DMS53 treated with DMSO at 0.1 percent for 48 hours (cell line): ENCODE data around the gene TCF7.
A peak's percentile ranks its signal among the peaks of the same experiment; 100 is the strongest.

Experiments used
- DNase-seq: peaks from one replicate; lab custom pipeline; 2025; ENCODE audit not compliant: unreplicated experiment; lab: John Stamatoyannopoulos, UW

TCF7 gene

DNA sequence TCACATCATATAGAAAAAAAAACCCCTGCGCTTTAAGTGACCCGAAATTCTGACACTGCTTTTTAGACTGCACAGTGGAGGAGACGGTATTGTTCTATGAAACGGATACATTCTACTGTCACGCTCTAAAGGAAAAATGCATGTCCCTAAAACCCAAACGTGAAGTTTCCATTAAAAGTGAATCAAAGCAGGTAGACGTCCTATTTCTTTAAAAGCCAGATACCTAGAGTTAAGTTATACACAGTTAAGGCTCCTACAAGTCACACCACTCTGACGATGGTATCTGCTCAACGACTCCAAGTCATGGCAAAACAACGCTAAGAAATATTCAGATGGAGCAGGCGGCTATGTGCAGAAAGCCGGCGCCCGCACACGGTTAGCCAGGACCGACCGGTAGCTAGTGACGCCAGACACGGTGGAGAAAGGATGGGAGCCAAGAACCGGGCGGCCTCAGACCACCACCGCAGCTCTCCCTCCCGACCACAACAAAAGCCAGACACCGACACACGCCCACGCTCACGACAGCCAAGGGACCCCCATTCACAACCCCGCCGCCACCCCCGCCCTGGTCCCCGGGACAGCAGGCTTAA lies 61.5 kb downstream of the TCF7 start:
- no peak for DNase-seq

DNA sequence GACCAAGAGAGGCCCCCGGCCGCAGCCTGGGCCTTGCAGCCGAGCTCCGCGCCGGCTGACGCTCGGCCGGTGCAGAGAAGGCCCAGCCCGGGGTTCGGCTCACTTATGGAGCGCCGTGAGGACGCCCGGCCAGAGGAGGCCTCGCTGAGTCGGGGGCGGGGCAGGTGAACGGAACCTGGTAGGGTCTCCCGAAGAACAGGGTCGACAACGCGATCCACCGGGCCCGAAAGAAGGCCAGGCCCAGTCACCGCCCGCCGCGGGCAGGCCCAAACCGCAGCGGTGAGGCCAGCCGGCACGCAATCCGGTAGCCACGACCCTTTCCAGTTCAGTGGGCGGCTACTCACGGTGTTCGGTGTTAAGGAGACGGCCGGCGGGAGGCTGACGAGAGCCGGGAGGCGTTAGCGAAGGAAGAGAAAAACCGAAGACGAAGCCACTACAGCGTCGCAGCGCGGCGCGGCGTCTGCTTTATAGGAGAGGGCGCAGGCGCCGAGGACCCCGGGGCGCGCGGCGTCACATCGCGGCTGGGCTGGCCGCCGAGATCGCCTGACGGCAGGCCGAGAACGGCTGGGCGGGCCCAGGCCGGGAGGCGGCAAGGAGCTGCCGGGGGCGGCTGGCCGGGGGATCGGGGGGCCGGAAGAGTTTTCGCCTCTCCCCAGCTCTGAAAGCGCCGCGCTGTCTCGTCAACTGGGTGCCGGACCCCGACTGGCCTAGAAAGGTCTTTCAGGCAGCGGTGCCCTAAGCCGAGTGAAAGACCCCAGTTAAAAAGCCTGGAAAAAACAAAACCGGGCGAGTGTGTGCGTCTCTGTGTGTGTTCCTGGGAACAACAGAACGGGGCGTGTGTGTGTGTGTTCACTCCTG lies 62.3 kb downstream of the TCF7 start, which contains the start of gene SKP1:
SKP1 (minus strand) TSS at position 440 of the 858 bp plus-strand sequence. CDS start 2,928 bp downstream, outside the sequence.
- DNase-seq, result peak; percentile 83

DNA sequence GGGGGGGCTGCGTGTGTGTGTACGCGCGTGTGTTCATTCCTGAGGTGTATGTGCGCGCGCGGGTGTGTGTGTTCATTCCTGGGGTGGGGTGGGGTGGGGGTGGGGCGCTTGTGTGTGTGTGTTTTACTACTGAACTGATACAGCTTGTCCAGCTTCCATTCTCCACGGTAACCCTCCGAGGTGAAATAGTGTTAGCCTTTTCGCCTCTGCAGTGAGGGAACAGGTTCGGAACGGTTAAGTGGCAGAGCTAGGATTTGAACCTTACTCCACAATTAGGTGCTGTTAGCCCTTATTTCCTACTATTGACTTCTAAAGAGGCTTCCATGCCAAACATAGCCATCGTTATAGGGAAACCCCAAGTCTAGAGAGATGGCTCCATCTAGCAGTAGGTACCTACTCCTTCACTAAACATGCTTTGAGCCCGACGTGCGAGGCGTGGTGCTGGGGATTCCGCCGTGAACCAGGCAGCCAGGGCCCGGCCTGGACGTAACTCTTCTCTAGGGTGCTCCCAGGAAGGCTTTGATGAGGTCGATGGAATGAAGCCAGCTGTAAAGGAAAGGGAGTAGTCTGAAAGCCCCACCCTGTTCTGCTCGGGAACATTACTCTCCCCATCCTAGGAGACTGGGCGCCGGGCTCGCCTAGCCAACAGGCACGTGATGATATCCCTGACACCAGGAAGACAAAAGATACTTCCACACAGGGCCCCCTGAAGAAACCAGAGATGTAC lies 63.1 kb downstream of the TCF7 start:
- peak; percentile 37 for DNase-seq

DNA sequence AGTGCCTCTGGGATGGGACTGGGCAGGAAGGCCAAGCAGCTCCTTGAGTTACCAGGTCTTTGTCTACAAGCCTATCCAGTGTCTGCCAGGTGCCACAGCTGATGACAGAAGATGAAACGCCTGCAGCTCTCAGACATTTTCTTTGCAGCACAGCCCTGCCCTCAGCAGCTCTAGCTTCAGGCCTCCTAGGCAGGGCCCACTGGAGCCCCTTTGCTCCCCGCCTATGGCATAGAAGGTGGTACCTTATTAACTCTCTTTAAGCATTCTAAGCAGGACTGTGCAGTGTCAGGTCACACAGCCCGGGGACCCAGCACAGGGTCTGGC lies 63.6 kb downstream of the TCF7 start:
- DNase-seq, result no peak

DNA sequence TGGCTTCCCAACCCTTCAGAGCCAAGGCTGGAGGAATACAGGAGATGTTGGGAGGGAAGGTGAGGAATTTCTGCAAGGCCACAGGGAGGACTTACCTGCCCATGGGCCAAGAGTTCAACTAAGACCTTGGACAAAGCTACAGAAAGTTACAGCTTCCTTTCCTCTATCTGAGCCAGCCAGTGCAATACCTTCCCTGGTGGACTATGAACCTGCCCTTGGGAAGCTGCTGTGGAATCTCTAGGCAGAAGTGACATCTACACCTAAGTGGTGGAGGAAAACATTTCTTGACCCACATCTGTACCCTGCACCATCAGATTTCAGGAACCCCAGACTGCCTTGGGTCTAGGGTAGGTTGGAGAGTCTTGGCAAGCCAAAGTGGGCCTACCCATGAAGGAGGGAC lies 69.0 kb downstream of the TCF7 start:
- DNase-seq, result no peak

DNA sequence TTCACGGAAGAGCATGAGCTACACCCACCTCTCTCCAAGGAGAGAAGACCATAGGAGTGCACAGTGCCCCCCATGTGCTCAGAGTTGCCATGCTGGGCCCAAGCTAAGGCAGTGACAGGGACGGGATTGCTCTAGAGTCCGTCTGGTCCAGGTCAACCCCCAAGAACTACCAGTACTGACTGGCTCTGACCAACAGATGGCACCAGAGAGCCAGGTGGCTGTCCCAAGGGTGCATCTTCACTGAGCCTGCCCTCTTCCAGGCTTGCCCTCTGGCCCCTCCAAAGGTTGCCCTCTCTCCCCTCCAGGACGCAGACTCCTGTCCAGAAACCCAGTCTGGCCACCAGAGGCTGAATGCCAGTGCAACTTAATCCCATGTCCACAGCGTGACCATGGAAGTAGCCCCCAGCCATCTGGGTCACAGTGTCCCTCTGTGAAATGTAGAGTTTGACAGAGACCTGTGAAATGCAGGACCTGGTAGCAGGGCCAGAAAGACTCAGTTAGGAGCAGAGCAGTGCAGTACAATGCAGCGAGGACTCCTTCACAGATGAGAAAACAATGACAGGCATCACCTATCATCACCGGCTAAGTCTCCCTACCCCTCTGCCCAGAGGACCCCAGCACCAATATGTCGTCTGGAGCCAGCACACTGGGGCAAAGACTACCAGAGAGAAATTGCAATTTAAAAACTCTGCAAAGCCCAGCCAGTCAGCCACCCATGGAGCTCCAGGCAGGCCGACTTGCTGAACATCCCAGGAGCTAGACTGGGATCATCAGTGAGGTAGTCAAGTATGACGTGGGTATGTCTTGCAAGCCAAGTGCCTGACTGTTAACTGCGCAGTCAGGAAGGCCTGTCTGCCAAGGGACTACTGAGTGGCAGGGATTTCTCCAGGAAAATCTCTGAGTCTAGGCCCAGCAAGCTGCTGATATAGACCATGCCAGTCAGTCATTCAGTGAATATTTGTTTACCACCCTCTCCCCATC lies 70.0 kb downstream of the TCF7 start:
- DNase-seq, result peak; percentile 55

DNA sequence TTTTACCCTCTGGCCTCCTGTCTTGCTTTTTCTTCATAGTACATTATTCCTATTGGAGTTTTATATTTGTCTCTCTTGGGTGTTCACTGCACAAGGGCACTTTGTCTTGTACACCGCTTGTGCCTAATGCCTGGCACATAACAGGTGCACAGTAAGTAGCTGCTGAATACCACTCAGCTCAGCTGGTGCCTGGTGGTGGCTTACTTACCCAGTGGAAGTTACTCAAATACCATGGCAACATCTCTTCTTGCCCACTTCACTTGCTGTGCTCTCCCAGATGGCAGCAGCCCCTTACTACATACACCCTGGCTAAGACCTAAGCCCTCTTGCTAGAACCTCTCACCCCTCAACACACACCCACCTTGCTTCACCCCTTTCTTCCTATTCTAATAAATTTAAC lies 73.6 kb downstream of the TCF7 start:
- DNase-seq, result no peak

DNA sequence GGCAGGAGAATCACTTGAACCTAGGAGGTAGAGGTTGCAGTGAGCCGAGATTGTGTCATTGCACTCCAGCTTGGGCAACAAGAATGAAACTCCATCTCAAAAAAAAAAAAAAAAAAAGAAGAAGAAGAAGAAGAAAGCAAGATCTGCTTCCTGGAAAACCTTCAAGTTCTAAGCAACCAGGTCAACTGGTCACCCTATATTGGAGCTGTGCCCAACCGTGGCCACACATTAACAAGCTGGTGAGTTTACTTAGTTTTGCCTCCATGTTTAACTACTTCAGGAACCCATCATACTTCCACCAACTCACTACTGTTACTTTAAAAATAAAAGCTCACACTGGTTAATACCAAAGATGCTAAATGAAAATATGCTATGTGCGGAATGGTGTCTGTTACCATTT lies 74.5 kb downstream of the TCF7 start:
- DNase-seq, result no peak

DNA sequence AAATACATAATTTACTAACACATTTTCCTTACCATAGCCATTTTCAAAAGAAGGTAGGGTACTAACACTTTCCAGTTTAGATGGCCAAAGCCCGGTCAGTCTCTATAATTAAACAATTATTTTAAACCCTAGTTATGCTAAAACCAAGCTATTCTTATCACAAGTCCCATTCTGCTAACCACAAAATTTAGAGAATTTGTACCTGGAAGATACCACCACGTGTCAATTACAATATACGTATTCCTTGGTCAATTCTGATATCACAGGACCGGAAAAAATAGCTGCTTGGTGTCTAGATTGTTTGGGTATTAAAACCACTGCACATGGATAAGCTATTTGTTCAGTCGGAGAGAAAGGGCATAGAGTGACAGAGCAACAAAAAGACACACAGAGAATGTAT lies 81.2 kb downstream of the TCF7 start:
- DNase-seq, result no peak
